ENCODE data around the gene RASL12.
"Not testable (repeated sequence)": the region's sequence is repeated elsewhere in the genome, so short reads cannot be mapped to it uniquely, and the experiment has no call there.

RASL12 gene

DNA sequence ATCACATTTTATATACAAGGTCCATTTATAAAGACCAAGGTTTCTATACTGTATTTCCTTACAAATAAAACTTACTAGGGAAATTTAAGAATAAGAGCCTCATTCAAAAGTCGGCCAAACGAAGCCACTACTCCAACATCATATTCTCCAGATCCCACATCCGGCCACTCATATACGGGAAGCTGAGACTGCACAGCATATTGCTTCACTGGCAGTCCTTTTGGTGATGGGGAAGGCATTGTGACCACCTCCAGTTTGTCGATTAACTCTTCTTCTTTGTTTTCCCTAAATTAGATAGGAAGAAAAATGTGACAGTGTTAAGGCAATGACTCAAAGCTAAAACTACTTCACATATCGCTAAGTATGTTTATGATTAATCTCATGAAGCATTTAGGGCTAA, 41.0 kb downstream of the RASL12 start:
- DNase-seq = no peak

DNA sequence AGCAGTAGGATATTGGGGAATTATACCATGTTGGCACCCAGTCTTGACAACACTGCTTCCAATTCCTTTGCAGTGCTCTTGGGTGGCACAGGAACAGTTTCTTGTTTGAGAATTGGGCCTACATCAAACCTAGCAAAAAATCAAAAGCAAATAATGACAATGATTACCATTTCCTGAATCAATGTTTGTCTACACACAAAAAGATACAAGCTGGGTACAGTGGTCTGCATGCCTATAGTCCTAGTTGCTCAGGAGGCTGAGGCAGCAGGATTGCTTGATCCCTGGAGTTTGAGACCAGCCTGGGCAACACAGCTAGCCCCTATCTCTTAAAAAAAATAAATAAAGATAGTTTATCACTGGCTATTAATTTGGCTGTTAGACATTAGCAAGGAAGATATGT, 46.3 kb downstream of the RASL12 start:
- no peak for DNase-seq

DNA sequence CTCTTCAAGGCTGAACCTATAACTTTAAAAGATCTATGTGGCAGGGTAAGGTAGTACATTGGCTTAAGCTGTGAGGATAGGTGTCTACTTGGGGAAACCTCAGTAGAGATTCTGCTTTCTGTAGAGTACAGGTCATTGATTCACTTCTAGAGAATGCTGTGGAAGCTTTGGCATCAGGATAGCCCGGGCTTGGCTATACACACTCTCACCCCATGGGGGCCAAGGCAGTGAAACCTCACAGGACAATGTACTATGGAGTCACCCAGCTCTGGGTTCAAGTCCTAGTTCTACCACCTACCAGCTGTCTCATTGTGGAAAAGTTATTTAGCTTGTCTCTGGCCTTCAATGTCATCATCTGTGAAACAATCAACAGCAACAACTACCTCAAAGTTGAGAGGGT, 47.4 kb downstream of the RASL12 start:
- no peak for DNase-seq

DNA sequence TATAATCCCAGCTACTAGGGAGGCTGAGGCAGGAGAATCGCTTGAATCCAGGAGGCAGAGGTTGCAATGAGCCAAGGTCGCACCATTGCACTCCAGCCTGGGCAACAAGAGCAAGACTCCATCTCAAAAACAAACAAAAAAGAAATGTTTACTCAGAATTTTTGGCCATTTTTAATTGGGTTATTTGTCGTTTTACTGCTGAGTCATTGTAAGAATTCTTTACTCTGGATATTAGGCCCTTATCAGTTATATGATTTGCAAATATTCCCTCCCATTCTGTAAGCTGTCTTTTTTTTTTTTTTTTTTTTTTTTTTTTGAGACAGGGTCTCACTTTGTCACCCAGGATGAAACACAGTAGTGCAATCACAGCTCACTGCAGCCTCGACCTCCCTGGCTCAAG, 56.6 kb downstream of the RASL12 start:
- DNase-seq = not testable (repeated sequence)

DNA sequence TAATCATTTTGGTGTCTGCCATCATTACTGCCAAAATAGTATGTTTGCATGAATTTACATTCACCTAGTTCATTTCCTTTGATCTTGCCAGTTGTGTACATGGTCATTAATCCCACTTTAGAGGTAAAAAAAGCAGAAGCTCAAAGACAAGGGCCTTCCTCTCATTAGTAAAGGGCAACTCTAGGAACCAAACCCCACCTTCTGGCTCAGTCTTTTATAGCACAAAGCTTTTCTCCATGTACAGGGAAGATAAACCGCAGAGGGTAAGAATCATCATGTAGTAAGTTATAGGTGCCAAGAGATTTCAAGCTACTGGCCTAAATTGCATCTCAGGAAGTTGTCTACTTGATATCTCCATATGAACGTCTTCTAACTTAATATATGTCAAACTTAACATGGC, 58.8 kb downstream of the RASL12 start:
- DNase-seq = no peak

DNA sequence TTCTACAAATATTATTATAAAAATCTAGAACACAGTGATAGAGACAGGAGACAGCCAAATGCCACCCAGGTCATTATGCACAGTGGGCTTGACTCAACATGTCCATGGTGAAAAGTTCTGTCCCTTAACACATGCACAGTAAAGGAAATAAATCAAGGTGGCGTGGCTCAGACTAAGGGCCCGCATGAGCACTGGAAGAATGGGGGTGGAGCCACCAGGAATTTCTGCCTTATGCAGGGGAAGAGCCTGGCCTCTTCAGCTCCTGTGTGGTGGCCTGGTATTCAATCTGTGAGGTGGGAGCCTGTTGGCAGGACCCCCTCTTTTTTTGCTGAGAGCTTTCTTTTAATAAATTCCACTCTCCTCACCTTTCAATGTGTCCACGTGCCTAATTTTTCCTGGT, 60.9 kb downstream of the RASL12 start:
- DNase-seq = no peak

DNA sequence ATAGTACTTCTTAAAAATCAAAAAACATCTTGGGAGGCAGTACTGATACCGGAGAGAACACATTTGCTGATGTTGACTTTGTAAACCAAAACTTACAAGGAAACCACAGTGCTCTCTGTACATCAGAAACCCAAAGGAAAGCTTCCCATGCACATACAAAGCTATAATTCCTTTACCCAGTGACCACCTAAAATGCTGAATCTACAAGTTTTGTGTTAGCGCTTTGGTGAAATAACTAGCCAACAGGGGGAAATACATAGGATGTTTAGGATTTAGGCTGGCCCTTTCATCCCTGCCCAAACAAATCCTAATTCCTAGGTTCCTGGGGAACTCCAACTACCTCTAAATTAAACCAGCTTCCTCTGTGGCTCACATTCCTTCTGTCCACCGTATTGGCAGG, 62.8 kb downstream of the RASL12 start:
- no peak for DNase-seq

All from stimulated activated CD4-positive, alpha-beta T cell treated with anti-CD3 and anti-CD28 coated beads, Interleukin-4, amount 100 ng/mL, for 1 hour (primary cell).